HCT116 (cell line): ENCODE measurements around the gene MLKL. TPM values are rescaled to one million over a fixed set of nuclear protein-coding genes. Genes with fewer than 3 reads are reported as not detected.

Experiments used
- ATAC-seq: fragments of 200-7000 bp; cut with Tn5 transposase; 2 replicates; pipeline ENCODE4 v1.9.1; 2020; ENCODE audit warnings: mild to moderate bottlenecking, moderate library complexity
- BruUV-seq: library from RNA; stranded (reverse); fragments of 400-500 nt; replicated peaks from 2 replicates; lab custom pipeline; 2021; lab: Mats Ljungman, UMichigan
- CTCF ChIA-PET: fragments of 300-600 bp; sonication (Branson Sonifier 250); formaldehyde crosslinking; loops from one replicate; lab custom pipeline; 2021; ENCODE audit warnings: antibody characterized with exemption; lab: Charles Lee
- POLR2A ChIA-PET: fragments of 300-600, 350-600 bp; sonication (Branson Sonifier 250); formaldehyde crosslinking; loops from one replicate; lab custom pipeline; 2021; ENCODE audit warnings: antibody characterized with exemption; lab: Charles Lee
- RAD21 ChIA-PET, 2 experiments: fragments of 300-600 bp; sonication (Branson Sonifier 250); formaldehyde crosslinking; loops; one replicate each; lab custom pipeline; 2023; ENCODE audit warnings: low total read pairs in 2 of 2; ENCODE audit not compliant: uncharacterized antibody in 2 of 2, unreplicated experiment in 2 of 2, low non-redundant PET in 1 of 2; lab: Charles Lee
- DNase-seq: peaks from one replicate; pipeline ENCODE4 v3.0.0-alpha.2; 2010; ENCODE audit warnings: low read depth, low spot score
- H2AFZ ChIP-seq: fragments of 200-600 bp; shearing (Covaris generic), sonication (generic); 2 replicates; pipeline ENCODE4 v1.6.1; 2017; ENCODE audit warnings: low read depth, mixed run types, mixed read lengths, antibody characterized with exemption, low read length; ENCODE audit not compliant: poor library complexity, severe bottlenecking
- H3K27ac ChIP-seq: 2 replicates; pipeline ENCODE4 v1.5.1; 2012; ENCODE audit warnings: low read depth, low read length
- H3K27me3 ChIP-seq: fragments of 200-600 bp; sonication (generic); 2 replicates; pipeline ENCODE4 v1.6.1; 2016; ENCODE audit warnings: mixed run types, low read length, mixed read lengths; ENCODE audit not compliant: insufficient read depth
- H3K36me3 ChIP-seq, 2 experiments: fragments of 200-500 bp in 1 of 2; fragments of 200-600 bp in 1 of 2; sonication (Bioruptor generic) in 1 of 2; sonication (generic) in 1 of 2; 2 replicates each; pipeline versions ENCODE4 v1.5.1 to v1.6.1; 2014 to 2016; ENCODE audit warnings: low read length in 2 of 2, inconsistent platforms in 1 of 2, mixed read lengths in 1 of 2, mixed run types in 1 of 2; ENCODE audit not compliant: insufficient read depth in 2 of 2, control insufficient read depth in 1 of 2
- H3K4me1 ChIP-seq, 2 experiments: fragments of 200-600 bp in 1 of 2; sonication (generic) in 1 of 2; 2 replicates each; pipeline versions ENCODE4 v1.5.1 to v1.6.1; 2012 to 2017; ENCODE audit warnings: low read length in 2 of 2, inconsistent platforms in 1 of 2, mild to moderate bottlenecking in 1 of 2, mixed read lengths in 1 of 2, mixed run types in 1 of 2, moderate library complexity in 1 of 2; ENCODE audit not compliant: insufficient read depth in 2 of 2, control insufficient read depth in 1 of 2
- H3K4me2 ChIP-seq: fragments of 200-600 bp; sonication (generic); 2 replicates; pipeline ENCODE4 v1.6.1; 2017; ENCODE audit warnings: mixed run types, low read length, mixed read lengths
- H3K4me3 ChIP-seq, 2 experiments: fragments of 200-600 bp in 1 of 2; sonication (generic) in 1 of 2; replicated peaks in 1 of 2; 2 replicates each; pipeline ENCODE4 v1.5.1; 2011 to 2016; ENCODE audit warnings: low read length in 2 of 2, control low read depth in 1 of 2, low read depth in 1 of 2, mild to moderate bottlenecking in 1 of 2, mixed read lengths in 1 of 2, mixed run types in 1 of 2
- H3K79me2 ChIP-seq: fragments of 200-600 bp; sonication (generic); 2 replicates; pipeline ENCODE4 v1.6.1; 2017; ENCODE audit warnings: mild to moderate bottlenecking, mixed run types, low read length, moderate library complexity, mixed read lengths; ENCODE audit not compliant: insufficient read depth
- H3K9ac ChIP-seq: fragments of 200-600 bp; sonication (generic); 2 replicates; pipeline ENCODE4 v1.6.1; 2016; ENCODE audit warnings: low read length, mixed read lengths
- H3K9me2 ChIP-seq: fragments of 200-600 bp; sonication (generic), shearing (Covaris generic); 2 replicates; pipeline ENCODE4 v1.6.1; 2017; ENCODE audit warnings: mixed run types, mild to moderate bottlenecking, moderate library complexity; ENCODE audit not compliant: insufficient read depth
- H3K9me3 ChIP-seq, 2 experiments: fragments of 200-500 bp in 1 of 2; fragments of 200-600 bp in 1 of 2; sonication (Bioruptor generic) in 1 of 2; sonication (generic) in 1 of 2; 2 replicates each; pipeline ENCODE4 v1.6.1; 2014 to 2017; ENCODE audit warnings: low read length in 2 of 2, mixed read lengths in 2 of 2, inconsistent platforms in 1 of 2, low read depth in 1 of 2, mild to moderate bottlenecking in 1 of 2, mixed run types in 1 of 2, moderate library complexity in 1 of 2; ENCODE audit not compliant: control insufficient read depth in 1 of 2, insufficient read depth in 1 of 2
- H4K20me1 ChIP-seq: fragments of 200-600 bp; sonication (generic), shearing (Covaris generic); 2 replicates; pipeline ENCODE4 v1.6.1; 2017; ENCODE audit warnings: mixed run types, mild to moderate bottlenecking, moderate library complexity; ENCODE audit not compliant: insufficient read depth
- CEBPB ChIP-seq: IDR thresholded peaks from 2 replicates; pipeline ENCODE4 v1.6.1; 2012; ENCODE audit warnings: low read depth
- CTCF ChIP-seq, 3 experiments: fragments of 200-600 bp in 1 of 3; sonication (generic) in 1 of 3; IDR thresholded peaks in 2 of 3; conservative IDR thresholded peaks in 1 of 3; 2 replicates each; pipeline ENCODE4 v1.5.1; 2012 to 2017; ENCODE audit warnings: low read depth in 2 of 3, low read length in 2 of 3, antibody characterized with exemption in 1 of 3, borderline replicate concordance in 1 of 3, control low read depth in 1 of 3, mild to moderate bottlenecking in 1 of 3, mixed read lengths in 1 of 3, mixed run types in 1 of 3, moderate library complexity in 1 of 3; ENCODE audit not compliant: insufficient read depth in 1 of 3
- EZH2 ChIP-seq: fragments of 200-600 bp; sonication (generic); IDR thresholded peaks from 2 replicates; pipeline ENCODE4 v1.6.1; 2017; ENCODE audit warnings: antibody characterized with exemption, mixed run types
- EZH2phosphoT487 ChIP-seq: fragments of 200-600 bp; IDR thresholded peaks from 2 replicates; pipeline ENCODE4 v1.6.1; 2018; ENCODE audit warnings: antibody characterized with exemption, borderline replicate concordance
- FOSL1 ChIP-seq: IDR thresholded peaks from 2 replicates; pipeline ENCODE4 v1.6.1; 2012; ENCODE audit warnings: low read depth
- JUND ChIP-seq: IDR thresholded peaks from 2 replicates; pipeline ENCODE4 v1.6.1; 2012
- POLR2A ChIP-seq: IDR thresholded peaks from 2 replicates; pipeline ENCODE4 v1.7.0; 2011; ENCODE audit warnings: borderline replicate concordance; ENCODE audit not compliant: insufficient read depth, insufficient read length; ENCODE audit errors: extremely low read depth
- POLR2AphosphoS5 ChIP-seq: IDR thresholded peaks from 2 replicates; pipeline ENCODE4 v1.6.1; 2011; ENCODE audit warnings: mild to moderate bottlenecking, low read depth, low read length, moderate library complexity
- REST ChIP-seq: IDR thresholded peaks from 2 replicates; pipeline ENCODE4 v1.6.1; 2012; ENCODE audit warnings: low read depth
- SIN3A ChIP-seq: IDR thresholded peaks from 2 replicates; pipeline ENCODE4 v1.6.1; 2012; ENCODE audit warnings: low read depth
- SP1 ChIP-seq: IDR thresholded peaks from 2 replicates; pipeline ENCODE4 v1.6.1; 2012; ENCODE audit warnings: low read depth
- TCF7L2 ChIP-seq: IDR thresholded peaks from 2 replicates; pipeline ENCODE4 v1.7.0; 2011; ENCODE audit warnings: borderline replicate concordance, inconsistent platforms; ENCODE audit not compliant: insufficient read depth, insufficient read length; ENCODE audit errors: extremely low read depth
- YY1 ChIP-seq: IDR thresholded peaks from 2 replicates; pipeline ENCODE4 v1.6.1; 2011; ENCODE audit warnings: low read length, low read depth, moderate library complexity, mild to moderate bottlenecking; ENCODE audit not compliant: insufficient replicate concordance; ENCODE audit errors: extremely low read depth
- intact Hi-C: fragments of 100-400 bp; cut with micrococcal nuclease; formaldehyde crosslinking; loops from 2 replicates; pipeline ENCODE4 v1.10.0; 2022
- total RNA-seq: library from RNA; stranded (reverse); gene quantifications from one replicate; pipeline ENCODE4 v1.2.1, GENCODE V29; 2021; ENCODE audit not compliant: unreplicated experiment
- TF ChIP-seq, protein P1 (sequence below): IDR thresholded peaks from 2 replicates; pipeline ENCODE4 v1.6.1; 2011; ENCODE audit warnings: mild to moderate bottlenecking, low read length, moderate library complexity; ENCODE audit not compliant: insufficient replicate concordance; ENCODE audit errors: extremely low read depth
- TF ChIP-seq, protein P2 (sequence below): IDR thresholded peaks from 2 replicates; pipeline ENCODE4 v1.6.1; 2012

The MLKL gene
- total RNA-seq, 1 experiment from 2014 or later, result 8.3 TPM

- no peak for DNase-seq
- no TSS peak for BruUV-seq
- H3K9ac ChIP-seq, result no peak overlapping the region
- no peaks in the 10 kb centered on the region for H3K36me3 ChIP-seq
- H2AFZ ChIP-seq, result no peak overlapping the region
- no peaks in the 10 kb centered on the region for H4K20me1 ChIP-seq
- ChIA-PET CTCF (no interaction called here), RAD21 (no interaction called here), POLR2A (interaction anchor here (0.7 kb wide), 1 partner anchor 995 kb away, joined by 4 read pairs; no protein-coding TSS in a partner anchor)
- intact Hi-C loops, result no loop called here
- no peaks in the 10 kb centered on the region for H3K9me2 ChIP-seq
- no peak for ATAC-seq
- H3K9me3 ChIP-seq, result no peaks in the 10 kb centered on the region
- H3K4me1 ChIP-seq, result no peaks in the 10 kb centered on the region
- TF ChIP-seq, protein P1, sequence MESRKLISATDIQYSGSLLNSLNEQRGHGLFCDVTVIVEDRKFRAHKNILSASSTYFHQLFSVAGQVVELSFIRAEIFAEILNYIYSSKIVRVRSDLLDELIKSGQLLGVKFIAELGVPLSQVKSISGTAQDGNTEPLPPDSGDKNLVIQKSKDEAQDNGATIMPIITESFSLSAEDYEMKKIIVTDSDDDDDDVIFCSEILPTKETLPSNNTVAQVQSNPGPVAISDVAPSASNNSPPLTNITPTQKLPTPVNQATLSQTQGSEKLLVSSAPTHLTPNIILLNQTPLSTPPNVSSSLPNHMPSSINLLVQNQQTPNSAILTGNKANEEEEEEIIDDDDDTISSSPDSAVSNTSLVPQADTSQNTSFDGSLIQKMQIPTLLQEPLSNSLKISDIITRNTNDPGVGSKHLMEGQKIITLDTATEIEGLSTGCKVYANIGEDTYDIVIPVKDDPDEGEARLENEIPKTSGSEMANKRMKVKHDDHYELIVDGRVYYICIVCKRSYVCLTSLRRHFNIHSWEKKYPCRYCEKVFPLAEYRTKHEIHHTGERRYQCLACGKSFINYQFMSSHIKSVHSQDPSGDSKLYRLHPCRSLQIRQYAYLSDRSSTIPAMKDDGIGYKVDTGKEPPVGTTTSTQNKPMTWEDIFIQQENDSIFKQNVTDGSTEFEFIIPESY, result no peak
- TF ChIP-seq JUND, result no peak
- no peak for TF ChIP-seq EZH2phosphoT487
- TF ChIP-seq CEBPB, result no peak
- no peak for TF ChIP-seq YY1
- TF ChIP-seq SIN3A, result no peak
- TF ChIP-seq TCF7L2, result no peak
- no peak for TF ChIP-seq SP1
- TF ChIP-seq FOSL1, result no peak
- TF ChIP-seq REST, result no peak
- no peak for TF ChIP-seq POLR2AphosphoS5
- no peak for TF ChIP-seq POLR2A
- TF ChIP-seq EZH2, result no peak
- TF ChIP-seq, protein P2, sequence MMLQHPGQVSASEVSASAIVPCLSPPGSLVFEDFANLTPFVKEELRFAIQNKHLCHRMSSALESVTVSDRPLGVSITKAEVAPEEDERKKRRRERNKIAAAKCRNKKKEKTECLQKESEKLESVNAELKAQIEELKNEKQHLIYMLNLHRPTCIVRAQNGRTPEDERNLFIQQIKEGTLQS, result no peak
- no peak for TF ChIP-seq CTCF (IDR thresholded peaks at IDR 0.05 in 2 of 3, conservative IDR thresholded peaks at IDR 0.05 in 1 of 3; ENCODE audit: borderline replicate concordance in 1 of 3, insufficient read depth in 1 of 3, low read depth in 2 of 3, low read length in 2 of 3)
- no peak overlapping the region for H3K4me3 ChIP-seq
- H3K27me3 ChIP-seq, result no peaks in the 10 kb centered on the region
- H3K27ac ChIP-seq, result no peak overlapping the region
- no peak overlapping the region for H3K4me2 ChIP-seq
- no peaks in the 10 kb centered on the region for H3K79me2 ChIP-seq
Measured at GRCh38 chr16:74679983-74680382, 20.7 kb downstream of the MLKL start.
